Epithelial cell of esophagus (primary cell): ENCODE measurements around the gene ETV1.

Source experiments
- DNase-seq: peaks from one replicate; pipeline ENCODE4 v3.0.0; 2010; ENCODE audit warnings: low read depth
- H3K4me3 ChIP-seq: 2 replicates; pipeline ENCODE4 v1.5.1; 2011; ENCODE audit warnings: mild to moderate bottlenecking, low read length, control low read depth
- TF ChIP-seq, protein P1 (sequence below): IDR thresholded peaks from 2 replicates; pipeline ENCODE4 v1.5.1; 2011; ENCODE audit warnings: low read depth, mild to moderate bottlenecking, low read length, control low read depth, inconsistent platforms; ENCODE audit not compliant: insufficient read depth; ENCODE audit errors: missing control alignments

The ETV1 gene

GRCh38 chr7:14018751-14019150 lies 29.3 kb upstream of the ETV1 start:
- no peak for DNase-seq
- TF ChIP-seq, protein P1, sequence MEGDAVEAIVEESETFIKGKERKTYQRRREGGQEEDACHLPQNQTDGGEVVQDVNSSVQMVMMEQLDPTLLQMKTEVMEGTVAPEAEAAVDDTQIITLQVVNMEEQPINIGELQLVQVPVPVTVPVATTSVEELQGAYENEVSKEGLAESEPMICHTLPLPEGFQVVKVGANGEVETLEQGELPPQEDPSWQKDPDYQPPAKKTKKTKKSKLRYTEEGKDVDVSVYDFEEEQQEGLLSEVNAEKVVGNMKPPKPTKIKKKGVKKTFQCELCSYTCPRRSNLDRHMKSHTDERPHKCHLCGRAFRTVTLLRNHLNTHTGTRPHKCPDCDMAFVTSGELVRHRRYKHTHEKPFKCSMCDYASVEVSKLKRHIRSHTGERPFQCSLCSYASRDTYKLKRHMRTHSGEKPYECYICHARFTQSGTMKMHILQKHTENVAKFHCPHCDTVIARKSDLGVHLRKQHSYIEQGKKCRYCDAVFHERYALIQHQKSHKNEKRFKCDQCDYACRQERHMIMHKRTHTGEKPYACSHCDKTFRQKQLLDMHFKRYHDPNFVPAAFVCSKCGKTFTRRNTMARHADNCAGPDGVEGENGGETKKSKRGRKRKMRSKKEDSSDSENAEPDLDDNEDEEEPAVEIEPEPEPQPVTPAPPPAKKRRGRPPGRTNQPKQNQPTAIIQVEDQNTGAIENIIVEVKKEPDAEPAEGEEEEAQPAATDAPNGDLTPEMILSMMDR, result no peak
- no peak overlapping the region for H3K4me3 ChIP-seq

DNA sequence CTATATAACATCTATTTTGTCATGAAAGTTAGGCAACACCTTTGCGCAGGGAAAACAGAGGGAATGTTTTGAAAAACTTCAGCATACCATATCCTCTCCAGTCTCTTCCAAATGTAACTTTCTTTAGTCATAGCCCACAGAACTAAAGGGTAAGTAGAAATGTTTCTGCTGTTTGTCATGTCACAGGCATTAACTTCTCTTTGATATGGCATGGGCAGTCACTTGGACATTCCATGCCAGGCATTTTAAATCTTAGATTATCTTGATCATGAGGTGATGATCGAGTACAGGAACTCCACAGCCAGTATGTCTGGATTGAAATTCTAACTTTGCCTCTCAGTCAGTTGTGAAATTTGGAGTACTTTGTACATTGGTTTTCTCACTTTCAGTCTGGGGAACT lies 27.5 kb upstream of the ETV1 start:
- H3K4me3 ChIP-seq, result no peak overlapping the region
- DNase-seq, result no peak
- TF ChIP-seq, protein P1, result no peak

- TF ChIP-seq, protein P1, result no peak
- DNase-seq, result no peak
- H3K4me3 ChIP-seq, result no peak overlapping the region
These were observed 24.4 kb upstream of the ETV1 start for GRCh38 chr7:14013898-14014297.

- TF ChIP-seq, protein P1, result no peak
- H3K4me3 ChIP-seq, result no peak overlapping the region
- DNase-seq, result no peak
These were observed 20.3 kb upstream of the ETV1 start for GRCh38 chr7:14009453-14010418.

DNA sequence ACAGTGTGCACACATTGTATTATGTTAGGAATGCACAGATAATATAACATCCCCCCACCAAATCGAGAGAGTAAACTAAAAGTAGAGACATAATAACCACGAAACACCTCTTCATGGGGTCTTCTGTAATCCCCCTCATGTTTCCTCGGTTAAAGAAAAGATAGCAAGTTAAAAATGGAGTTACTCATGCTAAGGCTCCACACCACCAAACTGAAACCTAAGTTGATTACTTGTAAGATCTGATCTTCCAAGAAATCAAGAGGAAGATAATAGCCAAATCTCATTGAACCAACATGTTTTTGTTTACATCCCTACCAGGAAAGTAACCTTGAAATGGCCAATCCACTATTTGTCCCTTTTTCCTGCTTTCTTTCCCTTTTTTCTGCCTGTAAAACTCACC lies 11.7 kb upstream of the ETV1 start:
- DNase-seq, result no peak
- H3K4me3 ChIP-seq, result no peak overlapping the region
- TF ChIP-seq, protein P1, result no peak

DNA sequence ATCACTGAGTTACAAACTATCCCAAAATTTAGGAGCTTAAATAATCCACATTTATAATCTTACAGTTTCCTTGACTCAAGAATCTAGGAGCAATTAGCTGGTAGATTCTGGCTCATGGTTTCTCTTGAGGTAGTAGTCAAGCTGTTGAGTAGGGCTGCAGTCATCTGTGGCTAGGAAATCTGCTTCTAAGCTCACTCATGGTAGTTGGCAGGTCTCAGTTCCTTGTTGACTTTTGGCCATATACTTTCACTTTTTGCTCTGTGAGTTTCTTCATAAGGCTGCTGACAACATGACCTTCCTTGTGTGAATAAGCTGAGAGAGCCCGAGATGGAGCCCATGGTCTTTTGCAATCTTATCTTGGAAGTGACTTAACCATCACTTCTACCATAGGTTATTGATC lies 10.8 kb upstream of the ETV1 start:
- no peak for DNase-seq
- no peak overlapping the region for H3K4me3 ChIP-seq
- TF ChIP-seq, protein P1, result no peak
